ENCODE results near the gene DIRAS1.
"Not testable (repeated sequence)": the region's sequence is repeated elsewhere in the genome, so short reads cannot be mapped to it uniquely, and the experiment has no call there.

Gene DIRAS1

DNA sequence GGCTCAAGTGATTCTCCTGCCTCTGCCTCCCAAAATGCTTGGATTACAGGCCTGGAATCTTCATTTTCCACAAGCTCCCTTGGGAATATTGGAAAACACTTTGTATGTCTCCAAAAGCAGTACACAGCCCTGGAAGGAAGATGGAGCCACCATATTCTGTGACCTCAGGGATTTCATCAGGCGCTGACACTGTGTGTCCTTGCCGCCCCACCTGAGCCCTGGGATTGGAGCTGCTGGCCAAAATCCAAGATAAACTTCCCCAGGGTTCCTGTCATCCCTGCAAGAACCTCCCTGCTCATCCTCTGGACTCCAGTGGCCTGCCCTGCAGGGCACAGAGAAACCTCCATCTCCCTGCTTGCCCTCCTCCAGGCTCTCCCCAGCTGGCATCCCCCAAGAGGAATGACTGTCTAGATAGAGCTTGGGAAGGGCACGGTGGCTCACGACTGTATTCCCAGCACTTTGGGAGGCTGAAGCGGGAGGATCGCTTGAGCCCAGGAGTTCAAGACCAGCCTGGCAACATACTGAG lies 17.4 kb downstream of the DIRAS1 start:
- no peak for DNase-seq

GRCh38 chr19:2703077-2703437 lies 18.1 kb downstream of the DIRAS1 start:
- DNase-seq, result no peak

DNA sequence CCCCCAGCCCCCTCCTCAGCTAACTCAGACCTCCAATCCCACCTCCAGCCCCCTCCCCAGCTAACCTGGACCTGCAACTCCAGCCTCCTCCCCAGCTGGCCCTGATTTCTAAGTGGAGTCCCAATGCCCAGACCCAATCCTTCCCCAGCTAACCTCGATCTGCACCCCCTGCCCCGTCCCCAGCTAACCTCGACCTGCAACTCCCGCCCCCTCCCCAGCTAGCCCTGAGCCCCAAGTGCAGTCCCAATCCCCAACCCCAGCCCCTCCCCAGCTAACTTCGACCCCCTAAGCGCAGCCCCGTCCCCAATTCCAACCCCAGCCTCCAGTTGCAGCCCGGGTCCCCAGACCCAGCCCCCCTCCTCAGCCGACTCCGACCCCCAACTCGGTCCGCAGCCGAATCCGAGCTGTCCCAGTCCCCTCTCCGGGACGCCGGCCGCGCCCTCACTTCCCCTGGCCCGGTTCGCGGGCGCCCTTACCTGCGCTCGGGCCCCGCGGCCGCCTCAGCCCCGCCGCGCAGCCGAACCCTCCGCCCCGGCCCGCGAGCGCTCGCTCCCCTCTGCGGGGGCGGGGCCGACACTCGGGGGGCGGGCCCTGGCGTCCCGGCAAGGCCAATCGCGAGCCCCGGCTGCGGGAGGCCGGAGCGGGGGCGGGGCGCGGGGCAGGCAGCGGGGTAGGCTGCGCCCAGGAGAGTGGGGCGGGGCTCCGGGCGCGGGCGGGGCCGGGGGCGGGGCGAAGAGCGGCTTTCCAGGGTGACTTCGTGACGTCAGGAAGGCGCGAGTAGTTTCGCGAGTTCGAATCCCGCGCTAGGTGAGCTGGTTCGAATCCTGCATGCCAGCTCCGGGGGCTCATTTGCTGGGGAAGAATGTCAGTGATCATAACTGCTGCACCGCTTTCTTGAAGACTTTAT lies 18.7 kb downstream of the DIRAS1 start, which contains the start of gene GNG7:
TSS of gene GNG7 (minus strand) at position 525 of the 907 bp plus-strand sequence. CDS start 182,006 bp downstream, outside the sequence.
- peak; percentile 93 for DNase-seq

GRCh38 chr19:2701361-2702169 lies 19.6 kb downstream of the DIRAS1 start:
- DNase-seq, result no peak

GRCh38 chr19:2700660-2701360 lies 20.4 kb downstream of the DIRAS1 start:
- DNase-seq, result no peak

GRCh38 chr19:2699413-2700140 lies 21.6 kb downstream of the DIRAS1 start:
- DNase-seq, result no peak

- no peak for DNase-seq
Observed at GRCh38 chr19:2694196-2694595, 27.0 kb downstream of the DIRAS1 start.

GRCh38 chr19:2693492-2694160 lies 27.5 kb downstream of the DIRAS1 start:
- no peak for DNase-seq

GRCh38 chr19:2691951-2692350 lies 29.2 kb downstream of the DIRAS1 start:
- DNase-seq, result no peak

GRCh38 chr19:2690856-2691255 lies 30.3 kb downstream of the DIRAS1 start:
- DNase-seq, result no peak

DNA sequence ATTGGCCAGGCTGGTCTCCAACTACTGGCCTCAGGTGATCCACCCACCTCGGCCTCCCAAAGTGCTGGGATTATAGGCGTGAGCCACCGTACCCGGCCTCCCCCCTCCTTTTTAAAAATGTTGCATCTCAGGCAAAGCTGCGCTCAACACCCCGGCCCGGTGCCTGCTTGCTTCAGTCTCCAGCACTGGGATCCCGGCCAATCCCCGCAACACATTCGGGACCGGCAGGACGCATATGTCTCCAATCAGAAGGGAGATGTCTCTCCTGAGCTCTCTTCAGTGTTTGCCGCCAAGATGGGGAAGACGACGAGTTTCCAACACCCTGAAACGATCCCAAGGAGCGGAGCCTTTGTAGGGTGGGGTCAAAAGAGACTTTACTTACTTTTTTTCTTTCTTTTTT lies 34.8 kb downstream of the DIRAS1 start:
- no peak for DNase-seq

DNA sequence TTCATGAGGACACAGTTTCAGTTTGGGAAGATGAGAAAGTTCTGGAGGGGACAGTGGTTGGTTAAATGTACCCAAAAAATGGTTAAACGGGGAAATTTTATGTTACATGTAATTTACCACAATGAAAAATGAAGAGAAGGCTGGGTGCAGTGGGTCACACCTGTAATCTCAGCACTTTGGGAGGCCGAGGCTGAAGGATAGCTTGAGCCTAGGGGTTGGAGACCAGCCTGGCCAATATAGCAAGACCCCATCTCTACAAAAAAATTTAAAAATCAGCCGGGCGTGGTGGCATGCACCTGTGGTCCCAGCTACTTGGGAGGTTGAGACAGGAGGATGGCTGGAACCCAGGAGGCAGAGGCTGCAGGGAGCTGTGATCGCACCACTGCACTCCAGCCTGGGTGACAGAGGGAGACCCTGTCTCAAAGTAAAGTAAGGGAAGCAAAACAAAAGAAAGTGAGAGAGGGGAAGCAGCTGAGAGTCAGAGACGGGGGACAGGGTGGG lies 35.9 kb downstream of the DIRAS1 start:
- DNase-seq, result no peak

DNA sequence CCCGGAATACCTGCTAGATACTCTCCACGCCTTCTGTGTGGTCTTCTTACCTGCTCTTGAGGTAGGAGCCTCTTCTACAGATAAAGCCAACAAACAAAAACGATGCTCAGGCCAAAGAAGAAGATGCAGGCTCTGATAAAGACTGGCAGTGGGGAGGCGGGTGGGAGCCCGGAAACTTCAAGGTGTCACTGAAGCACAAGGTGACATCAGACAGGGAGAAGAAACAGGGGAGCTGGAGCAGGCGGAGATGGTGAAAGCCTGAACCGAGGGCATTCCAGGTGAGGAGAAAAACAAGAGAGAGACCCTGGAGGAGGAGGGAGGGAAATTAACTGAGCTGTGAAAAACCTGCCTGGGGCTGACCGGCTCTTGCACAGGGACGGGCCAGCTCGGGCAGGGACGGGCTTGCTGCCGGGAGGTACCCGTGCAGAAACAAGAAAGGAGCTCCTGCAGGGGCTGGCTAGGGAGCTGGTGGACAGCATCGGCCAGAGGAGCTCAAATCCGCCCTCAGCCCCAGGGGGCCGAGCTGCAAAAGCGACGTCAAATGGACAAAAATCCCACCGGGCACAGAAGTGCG lies 37.7 kb downstream of the DIRAS1 start:
- DNase-seq, result no peak

GRCh38 chr19:2680808-2681207 lies 40.4 kb downstream of the DIRAS1 start:
- no peak for DNase-seq

DNA sequence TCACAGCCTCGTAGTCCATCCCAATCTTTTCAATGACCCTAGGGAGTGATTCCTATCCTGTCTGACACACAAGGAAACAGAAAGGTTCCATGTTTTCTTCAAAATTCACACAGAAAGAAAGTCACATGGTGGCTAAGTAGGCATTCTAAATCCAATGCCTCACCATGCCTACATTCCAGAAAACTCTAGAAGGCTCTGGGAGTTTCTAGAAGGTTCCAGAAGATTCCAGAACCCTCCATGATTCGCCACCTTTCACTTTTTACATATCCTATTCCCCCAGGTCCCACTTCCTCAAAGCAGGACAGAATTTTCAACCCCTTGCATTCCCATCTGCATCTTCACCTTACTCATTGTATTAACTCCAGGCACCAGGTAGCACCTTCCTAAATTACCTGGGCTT lies 41.7 kb downstream of the DIRAS1 start:
- no peak for DNase-seq

GRCh38 chr19:2678948-2679347 lies 42.2 kb downstream of the DIRAS1 start:
- DNase-seq, result not testable (repeated sequence)

DNA sequence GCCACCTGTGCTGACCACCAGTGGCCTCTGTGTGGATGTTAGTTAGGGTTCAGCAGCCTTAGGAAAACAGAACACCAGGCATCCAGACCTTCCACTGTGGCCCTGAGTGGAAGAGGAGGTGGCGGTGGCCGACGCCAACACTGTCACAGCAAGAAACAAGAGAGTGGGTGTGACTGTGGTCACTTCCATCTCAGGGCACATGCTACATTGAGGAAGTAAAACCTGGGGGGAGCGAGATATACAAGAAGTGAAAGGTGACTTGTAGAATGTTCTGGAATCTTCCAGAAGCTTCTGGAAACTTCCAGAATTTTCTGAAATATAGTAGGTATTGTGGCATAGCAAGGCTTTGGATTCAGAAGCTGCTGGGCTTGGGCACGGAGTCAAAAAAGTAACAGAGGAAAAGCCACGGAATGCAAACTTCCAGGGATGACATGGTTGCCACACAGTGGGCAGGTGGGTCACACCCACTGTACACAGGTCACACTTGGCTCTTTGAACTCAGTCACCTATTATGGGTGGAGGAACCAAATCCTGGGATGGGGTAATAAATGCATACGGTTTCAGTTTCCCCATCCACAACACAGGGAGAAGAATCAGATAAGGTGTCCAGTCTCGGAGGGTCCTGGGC lies 43.0 kb downstream of the DIRAS1 start:
- no peak for DNase-seq

DNA sequence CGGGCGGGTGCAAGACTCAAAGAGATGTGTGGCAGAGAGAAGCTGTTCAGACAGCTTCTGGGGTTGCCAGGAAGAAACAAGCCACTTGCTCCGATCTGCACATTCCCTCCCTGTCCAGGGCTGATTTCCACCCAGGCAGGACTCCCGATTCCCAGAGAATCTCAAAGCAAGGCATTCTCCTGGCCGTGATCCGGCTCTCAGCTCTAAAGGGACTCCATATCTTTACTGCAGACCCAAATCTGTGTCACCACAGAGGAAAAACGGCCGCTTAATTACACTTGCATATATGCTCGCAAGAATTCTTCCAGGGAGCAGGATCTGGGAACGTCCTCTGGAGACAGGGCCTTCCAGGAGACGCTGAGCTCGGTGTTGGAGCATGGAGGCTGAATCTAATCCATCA lies 44.3 kb downstream of the DIRAS1 start:
- DNase-seq, result no peak

GRCh38 chr19:2675892-2676291 lies 45.3 kb downstream of the DIRAS1 start:
- DNase-seq, result no peak

GRCh38 chr19:2670217-2670616 lies 51.0 kb downstream of the DIRAS1 start:
- DNase-seq, result no peak
